PC-9 (cell line): ENCODE results near the gene DEFB129.
A peak's percentile ranks its signal among the peaks of the same experiment; 100 is the strongest.

ENCODE experiments used
- CTCF ChIP-seq: fragments of 200-600 bp; sonication (generic); conservative IDR thresholded peaks from 2 replicates; pipeline ENCODE4 v1.6.1; 2017; ENCODE audit warnings: mixed run types, antibody characterized with exemption, mild to moderate bottlenecking, moderate library complexity
- EZH2 ChIP-seq: fragments of 200-600 bp; sonication (generic); IDR thresholded peaks from 2 replicates; pipeline ENCODE4 v1.8.0; 2017; ENCODE audit warnings: antibody characterized with exemption, low read depth

GRCh38 chr20:219290-220115 lies 7.6 kb upstream of the DEFB129 start:
- TF ChIP-seq CTCF: peak; percentile 54; the same call in 1 of the 2 replicates
- no peak for TF ChIP-seq EZH2
